CMK (cell line): Measurements from ENCODE around the gene ZNF268.

ENCODE experiments used
- DNase-seq: peaks from one replicate; pipeline ENCODE4 v3.0.0-alpha.2; 2010; ENCODE audit warnings: low read depth

Gene ZNF268

DNA sequence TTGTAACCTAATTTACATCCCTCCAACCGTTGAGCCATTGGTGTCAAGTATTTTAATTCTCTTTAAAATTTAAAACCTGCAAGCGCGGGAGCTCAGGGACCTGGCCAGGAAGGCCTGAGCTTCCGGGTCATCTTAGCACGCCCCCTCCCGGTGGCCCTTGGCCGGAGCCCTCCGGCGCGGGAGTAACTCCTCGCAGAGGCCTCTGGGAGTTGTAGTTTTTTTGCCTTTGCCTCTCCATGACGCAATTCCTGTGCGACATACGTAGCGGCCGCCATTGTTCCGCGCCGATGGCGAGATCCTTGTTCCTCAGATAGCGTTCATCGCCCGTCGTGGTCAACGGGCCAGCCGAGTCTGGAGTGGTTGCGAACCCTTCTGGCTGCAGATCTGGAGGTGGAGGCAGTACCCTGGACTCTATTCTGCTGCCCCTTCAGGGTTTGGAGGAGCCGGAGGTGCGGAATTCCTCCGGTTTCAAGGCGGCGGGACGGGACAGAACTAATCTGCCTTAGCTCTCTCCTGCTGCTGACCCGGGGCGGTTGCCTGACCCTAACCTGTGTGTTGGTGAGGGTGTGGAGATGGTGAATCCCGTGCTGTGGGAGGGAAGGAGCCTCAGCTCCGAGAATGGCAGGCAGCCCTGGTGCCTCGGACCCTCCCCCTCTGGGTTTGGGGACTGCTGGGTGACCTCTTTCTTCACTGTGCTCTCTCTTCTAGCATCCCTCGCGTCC, at the start of gene ZNF268:
TSS of gene ZNF268 (plus strand) at position 258 of the 722 bp plus-strand sequence. CDS start 503 bp downstream, outside the sequence.
- DNase-seq = peak; percentile 93

DNA sequence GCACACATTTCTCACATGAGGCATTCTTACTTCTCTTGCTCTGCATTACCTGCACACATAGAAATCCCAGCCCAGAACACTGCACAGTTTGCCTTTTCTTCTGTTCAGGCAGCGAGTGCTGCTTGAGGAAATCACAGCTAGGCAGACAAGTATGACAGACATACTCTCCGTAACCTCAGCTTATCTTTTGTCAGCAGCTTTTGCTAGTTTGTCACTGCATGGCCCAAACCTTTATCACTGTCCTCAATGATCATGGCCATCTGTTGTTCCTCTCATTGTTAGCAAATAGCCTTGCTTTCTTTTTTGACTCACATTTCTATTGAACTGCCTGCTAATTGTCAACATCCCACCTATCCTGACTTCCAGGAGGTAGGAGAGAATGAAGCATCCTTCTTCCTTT, 45.5 kb upstream of the ZNF268 start:
- DNase-seq = no peak

DNA sequence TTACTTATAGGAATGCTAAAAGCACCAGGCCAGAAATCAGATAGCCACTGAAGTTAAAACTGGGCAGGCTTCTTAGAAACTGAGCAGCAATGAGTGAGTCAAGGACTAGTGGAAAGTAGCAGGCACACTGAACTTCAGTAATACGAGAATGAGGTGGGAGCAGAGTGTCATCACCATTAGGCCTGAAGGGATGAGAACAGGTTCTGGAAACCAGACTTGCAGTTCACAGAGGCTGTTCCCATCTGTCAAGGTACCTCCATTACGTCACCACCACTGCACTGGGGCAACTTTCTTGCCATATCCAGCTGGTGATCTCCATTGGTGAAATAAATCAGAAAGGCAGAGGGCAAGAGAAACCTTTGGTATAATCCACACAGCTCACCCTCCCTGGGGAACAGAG, 35.3 kb upstream of the ZNF268 start:
- no peak for DNase-seq

DNA sequence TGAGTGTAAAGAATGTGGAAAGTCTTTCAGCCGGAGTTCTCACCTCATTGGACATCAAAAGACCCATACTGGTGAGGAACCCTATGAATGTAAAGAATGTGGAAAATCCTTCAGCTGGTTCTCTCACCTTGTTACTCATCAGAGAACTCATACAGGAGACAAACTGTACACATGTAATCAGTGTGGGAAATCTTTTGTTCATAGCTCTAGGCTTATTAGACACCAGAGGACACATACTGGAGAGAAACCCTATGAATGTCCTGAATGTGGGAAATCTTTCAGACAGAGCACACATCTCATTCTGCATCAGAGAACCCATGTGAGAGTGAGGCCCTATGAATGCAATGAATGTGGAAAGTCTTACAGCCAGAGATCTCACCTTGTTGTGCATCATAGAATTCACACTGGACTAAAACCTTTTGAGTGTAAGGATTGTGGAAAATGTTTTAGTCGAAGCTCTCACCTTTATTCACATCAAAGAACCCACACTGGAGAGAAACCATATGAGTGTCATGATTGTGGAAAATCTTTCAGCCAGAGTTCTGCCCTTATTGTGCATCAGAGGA, 25.1 kb upstream of the ZNF268 start:
- DNase-seq = no peak

DNA sequence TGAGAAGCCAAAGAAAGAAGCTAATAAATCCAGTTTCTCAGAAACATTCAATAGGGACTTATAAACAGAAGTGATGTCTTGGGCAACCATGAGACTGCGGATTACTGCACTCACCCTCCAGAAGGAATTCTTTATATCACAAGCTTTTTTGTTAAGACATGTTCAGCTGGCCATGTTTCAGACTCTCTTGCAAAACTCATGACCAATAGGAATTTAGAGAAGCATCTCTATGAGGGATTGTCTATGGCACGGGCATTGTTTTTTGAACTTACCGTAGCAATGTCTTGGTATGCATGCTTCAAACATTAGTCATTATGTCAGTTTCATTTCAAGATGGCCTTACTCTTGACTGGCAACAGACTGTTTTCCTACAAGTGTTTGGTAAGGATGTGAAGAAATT, 15.5 kb upstream of the ZNF268 start:
- DNase-seq = no peak

DNA sequence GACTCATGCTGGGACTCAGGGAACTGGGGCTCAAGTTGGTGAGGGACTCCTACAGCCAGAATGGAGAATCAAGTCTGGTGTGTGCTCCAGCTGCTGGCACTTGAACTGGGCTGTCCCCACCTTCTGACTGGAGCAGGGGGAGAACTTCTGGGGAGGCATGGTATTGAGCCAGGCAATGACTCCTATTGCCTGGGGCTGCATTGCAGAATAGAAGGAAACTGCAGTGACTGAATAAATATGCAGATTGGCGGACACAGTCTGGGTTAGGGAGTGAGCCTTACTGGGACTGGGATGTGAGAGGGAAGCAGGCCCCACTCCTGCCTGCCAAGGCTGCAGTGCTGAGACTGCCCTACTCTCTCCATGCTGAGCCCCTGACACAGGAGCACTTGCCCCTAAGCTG, 8.8 kb upstream of the ZNF268 start:
- DNase-seq = no peak

DNA sequence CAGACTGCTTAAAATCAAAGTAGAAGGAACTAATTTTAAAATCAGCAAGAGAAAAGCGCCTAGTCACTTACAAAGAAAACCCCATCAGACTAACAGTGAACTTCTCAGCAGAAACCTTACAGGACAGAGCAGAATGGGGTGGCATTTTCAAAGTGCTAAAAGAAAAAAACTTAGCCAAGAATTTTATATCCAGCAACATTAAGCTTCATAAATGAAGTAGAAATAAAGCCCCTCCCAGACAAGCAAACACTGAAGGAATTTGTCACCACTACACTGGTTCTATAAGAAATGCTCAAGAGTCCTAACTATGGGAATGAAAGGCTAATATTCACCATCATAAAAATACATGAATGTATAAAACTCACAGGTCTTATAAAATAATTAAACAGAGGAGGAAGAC, 6.4 kb upstream of the ZNF268 start:
- no peak for DNase-seq

DNA sequence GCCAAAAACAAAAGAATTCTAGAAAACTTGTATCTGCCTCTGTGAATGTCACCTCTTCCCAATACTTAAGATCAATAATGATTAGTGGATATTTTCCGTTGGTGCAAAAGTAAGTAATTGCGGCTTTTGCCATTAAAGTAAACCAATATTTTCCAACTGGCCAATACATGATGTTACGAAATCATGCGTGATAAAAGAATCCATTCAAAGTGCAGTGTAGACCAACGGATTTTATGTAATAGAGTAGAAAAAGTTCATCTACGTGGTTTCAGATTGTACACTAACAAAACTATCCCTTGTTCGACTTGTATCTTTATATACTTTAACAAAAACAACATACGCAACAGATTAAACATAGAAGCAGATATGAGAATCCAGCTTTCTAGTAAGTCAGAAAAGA, 626 bp upstream of the ZNF268 start:
- no peak for DNase-seq

DNA sequence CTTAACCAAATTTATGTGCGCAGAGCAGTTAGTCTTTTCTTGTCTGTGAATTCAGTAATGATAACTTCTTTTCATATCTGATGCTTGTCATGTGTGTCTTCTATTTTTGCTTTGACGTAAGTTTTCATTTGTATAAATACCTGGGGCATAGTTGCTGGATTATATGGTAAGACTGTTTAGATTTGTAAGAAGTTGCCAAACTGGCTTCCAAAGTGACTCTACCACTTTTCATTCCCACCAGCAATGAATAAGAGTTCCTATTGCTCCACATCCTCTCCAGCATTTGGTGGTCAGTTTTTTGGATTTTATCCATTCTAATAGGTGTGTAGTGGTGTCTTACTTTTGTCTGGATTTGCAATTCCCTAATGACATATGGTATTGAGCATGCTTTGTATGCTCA, 8.9 kb downstream of the ZNF268 start:
- DNase-seq = no peak

DNA sequence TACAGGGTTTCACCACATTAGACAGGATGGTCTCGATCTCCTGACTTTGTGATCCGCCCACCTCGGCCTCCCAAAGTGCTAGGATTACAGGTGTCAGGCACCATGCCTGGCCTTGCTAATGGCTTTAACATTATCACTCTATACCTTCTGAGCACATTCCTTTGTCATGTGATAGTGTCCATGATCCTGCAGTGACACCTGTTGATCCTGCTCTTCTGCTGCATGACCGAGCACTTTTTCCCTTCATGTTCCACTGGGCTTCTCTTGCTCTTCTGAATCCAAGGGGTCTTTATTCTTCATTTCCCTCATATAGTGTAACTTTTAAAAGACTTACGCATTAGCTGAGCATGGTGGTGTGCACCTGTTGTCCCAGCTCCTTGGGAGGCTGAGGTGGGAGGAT, 11.6 kb downstream of the ZNF268 start:
- no peak for DNase-seq

DNA sequence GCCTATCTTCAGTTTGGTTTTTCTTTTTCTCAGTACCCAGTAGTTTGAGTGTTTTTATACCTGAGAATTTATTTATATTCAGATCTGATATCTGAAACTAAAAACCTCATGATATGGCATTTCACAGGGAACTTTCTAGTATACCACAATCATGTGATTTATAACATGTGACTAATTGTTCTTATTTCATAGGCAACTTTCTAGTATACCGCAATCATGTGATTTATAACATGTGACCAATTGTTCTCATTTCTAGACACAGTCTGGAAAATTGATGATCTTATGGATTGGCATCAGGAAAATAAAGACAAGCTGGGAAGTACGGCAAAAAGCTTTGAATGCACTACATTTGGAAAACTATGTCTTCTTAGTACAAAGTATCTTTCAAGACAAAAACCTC, 20.6 kb downstream of the ZNF268 start:
- no peak for DNase-seq

DNA sequence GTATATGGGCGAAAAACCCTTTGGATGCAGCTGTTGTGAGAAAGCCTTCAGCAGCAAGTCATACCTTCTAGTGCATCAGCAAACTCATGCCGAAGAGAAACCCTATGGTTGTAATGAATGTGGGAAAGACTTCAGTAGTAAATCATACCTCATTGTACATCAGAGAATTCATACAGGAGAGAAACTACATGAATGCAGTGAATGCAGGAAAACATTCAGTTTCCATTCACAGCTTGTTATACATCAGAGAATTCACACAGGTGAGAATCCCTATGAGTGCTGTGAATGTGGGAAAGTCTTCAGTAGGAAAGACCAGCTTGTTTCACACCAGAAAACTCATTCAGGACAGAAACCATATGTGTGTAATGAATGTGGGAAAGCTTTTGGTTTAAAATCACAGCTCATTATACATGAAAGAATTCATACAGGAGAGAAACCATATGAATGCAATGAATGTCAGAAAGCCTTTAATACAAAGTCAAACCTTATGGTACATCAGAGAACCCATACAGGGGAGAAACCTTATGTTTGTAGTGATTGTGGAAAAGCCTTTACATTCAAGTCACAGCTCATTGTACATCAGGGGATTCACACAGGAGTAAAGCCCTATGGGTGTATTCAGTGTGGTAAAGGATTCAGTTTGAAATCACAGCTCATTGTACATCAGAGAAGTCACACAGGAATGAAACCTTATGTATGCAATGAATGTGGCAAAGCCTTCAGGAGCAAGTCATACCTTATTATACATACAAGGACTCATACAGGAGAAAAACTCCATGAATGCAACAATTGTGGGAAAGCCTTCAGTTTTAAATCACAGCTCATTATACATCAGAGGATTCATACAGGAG, 21.4 kb downstream of the ZNF268 start:
- DNase-seq = no peak

DNA sequence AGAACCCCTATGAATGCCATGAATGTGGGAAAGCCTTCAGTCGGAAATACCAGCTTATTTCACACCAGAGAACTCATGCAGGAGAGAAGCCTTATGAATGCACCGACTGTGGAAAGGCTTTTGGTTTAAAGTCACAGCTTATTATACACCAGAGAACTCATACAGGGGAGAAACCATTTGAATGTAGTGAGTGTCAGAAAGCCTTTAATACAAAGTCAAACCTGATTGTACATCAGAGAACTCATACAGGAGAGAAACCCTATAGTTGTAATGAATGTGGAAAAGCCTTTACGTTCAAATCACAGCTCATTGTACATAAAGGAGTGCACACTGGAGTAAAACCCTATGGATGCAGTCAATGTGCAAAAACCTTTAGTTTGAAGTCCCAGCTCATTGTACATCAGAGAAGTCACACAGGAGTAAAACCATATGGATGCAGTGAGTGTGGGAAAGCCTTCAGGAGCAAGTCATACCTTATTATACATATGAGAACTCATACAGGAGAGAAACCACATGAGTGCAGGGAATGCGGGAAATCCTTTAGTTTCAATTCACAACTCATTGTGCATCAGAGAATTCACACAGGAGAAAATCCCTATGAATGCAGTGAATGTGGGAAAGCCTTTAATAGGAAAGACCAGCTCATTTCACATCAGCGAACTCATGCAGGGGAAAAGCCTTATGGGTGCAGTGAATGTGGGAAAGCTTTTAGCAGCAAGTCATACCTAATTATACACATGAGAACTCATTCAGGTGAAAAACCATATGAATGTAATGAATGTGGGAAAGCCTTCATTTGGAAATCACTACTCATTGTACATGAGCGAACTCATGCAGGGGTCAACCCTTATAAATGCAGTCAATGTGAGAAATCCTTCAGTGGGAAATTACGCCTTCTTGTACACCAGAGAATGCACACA, 22.3 kb downstream of the ZNF268 start:
- no peak for DNase-seq

DNA sequence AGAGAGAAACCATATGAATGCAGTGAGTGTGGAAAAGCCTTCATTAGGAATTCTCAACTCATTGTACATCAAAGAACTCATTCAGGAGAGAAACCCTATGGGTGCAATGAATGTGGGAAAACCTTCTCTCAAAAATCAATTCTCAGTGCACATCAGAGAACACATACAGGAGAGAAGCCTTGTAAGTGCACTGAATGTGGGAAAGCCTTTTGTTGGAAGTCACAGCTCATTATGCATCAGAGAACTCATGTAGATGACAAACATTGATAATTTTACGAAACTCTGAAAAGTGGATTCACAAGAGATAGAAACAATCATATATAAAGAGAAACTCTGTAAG, 22.9 kb downstream of the ZNF268 start:
- DNase-seq = no peak

DNA sequence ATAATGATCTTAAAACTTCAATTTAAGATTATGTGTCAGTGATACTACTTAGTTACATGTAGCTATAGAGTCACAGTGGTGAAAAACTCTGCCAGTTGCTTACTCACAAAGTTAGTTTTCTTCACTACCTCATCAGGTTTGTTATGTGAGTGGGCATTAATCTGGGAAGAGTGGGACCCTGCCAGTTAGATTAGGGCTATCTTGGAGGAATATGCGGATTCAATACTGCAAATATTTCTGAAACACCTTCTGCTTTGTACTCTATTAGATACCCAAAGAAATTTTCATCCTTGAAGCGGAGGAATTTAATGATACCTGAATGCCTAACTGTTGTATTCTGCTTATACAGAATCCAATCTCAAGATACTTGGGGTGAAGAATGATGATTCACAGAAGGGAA, 25.1 kb downstream of the ZNF268 start:
- no peak for DNase-seq

DNA sequence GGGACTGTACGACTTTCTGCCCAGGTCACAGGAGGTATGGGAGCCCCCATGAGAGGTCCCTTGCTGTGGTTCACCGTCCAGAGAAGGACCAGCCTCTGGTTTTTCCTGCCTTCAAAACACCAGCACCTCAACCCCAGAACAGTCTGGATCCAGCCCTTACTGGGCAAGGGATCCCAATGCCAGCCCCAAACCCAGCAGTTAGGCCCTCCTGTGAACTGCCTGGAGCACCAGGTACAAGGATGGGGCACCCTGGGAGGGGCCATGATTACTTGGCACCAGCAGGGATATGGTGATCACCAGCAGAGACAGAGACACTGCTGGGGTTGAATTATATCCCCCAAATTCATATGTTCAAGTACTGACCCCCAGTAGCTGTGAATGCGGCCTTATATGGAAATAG, 34.4 kb downstream of the ZNF268 start:
- DNase-seq = no peak

DNA sequence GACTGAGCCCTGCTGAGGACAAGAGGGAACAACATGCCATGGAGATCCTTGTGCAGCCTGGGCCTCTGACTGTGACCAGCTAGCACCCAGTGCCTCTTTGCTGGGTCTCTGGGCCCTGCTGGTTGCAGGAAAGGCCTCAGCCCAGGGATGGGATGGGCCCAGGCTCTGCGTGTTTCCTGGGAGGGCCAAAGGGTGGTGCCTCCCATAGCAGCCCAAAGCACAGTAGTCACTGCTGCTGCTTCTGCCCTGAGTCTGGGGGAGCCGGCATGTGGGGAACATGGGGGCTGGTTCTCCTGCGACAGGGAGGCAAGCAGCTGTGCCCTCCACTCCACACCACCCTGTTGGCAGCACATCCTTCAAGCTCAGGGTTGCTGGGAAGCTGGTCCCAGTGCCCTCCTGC, 35.9 kb downstream of the ZNF268 start:
- no peak for DNase-seq

DNA sequence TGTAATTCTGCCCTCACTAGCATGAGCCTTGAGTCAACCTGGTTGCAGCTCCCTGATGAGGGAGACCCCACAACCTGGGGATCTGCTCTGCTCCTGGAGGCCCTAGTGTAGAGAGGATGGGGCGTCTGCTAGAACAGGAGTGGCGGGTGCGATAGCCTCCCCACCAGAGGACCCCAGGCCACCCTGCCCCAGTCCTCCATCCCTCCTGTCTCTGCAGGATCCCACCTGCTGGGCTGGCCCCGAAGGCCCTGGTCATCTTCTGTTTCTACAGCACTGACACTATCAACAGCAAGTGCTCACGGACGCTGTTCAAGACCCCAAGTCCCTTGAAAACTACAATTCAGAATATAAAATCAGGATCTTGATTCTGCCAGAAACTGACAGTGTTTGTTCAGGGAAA, 39.2 kb downstream of the ZNF268 start:
- DNase-seq = no peak

DNA sequence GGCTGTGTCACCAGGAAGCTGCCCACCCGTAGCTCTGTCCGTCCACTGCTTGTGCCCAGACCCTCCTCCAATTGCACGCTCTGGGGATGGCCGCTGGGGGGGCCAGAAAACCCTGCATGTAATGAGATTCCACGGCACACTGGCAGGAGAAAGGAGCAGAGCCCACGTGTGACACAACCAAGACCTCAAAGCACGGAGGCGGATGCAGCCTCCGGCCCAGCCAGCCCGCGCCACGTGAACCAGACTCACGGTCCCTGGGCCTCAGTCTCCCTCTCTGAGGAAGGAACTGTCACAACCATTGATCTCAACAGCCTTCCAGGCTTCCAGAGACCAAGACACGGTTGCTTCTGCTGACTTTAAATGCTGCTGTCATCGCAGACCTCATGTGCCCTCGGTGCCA, 39.9 kb downstream of the ZNF268 start:
- no peak for DNase-seq

DNA sequence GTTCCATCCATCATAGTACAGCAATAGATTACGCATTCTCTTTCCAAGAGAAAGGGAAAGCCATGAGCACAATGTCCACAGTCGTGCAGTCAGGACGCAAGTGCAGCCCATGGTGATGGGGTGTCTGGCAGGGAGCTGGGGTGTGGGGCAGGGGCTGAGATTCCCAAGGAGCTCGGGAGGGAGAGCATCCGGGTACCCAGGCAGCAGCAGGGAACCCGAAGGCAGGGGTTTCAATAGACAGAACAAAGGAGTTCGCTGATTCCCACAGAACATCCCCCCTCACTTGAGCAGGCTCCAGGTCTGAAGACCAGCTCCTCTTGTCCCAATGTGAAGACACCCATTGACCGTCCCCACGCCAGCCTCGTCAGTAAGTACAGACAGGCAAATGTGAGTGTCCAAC, 40.9 kb downstream of the ZNF268 start:
- no peak for DNase-seq

DNA sequence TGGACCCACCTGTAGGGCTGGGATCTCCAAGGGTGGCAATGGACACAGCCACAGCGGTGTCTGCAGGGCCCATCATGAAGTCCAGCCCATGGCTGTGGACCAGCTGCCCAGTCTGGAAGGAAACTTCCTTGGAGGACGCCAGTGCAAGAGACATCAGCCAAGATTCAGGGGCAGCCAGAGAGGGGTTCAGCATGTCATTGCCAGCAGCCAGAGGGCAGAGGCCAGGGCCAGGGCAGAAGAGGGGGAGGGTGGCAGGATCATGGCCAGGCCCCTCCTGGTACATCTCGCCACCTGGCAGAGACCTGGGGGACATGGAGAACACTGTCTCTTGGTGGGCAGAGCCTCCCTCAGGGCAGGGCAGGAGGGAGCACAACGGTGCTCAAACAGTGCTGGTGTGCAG, 44.2 kb downstream of the ZNF268 start:
- no peak for DNase-seq

DNA sequence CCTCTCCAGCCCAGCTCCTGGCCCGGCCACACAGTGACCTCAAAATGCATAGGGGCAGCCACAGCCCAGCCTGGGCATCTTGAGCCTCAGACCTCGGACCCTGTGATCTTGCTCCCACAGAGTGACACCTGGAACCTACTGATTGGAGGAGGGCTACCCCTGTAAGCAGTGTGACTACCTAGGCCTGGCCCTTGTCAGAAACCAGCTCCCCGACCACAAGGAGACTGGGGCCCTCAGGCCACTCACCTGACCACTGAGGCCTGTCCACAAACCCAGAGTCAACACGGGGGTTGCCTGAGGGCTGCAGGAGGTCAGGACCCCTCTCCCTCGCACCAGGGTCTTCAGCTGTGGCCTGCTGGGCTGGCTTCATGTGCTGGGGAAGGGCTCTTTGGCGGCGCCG, 45.4 kb downstream of the ZNF268 start:
- no peak for DNase-seq
